Activated B cell treated with CpG ODN at 0.5 μM for 24 hours (primary cell): ENCODE results near the gene SFTPB. TPM values are rescaled to one million over a fixed set of nuclear protein-coding genes. Genes with fewer than 3 reads are reported as not detected.

Source experiments
- ATAC-seq: fragments of 200-7000 bp; cut with Tn5 transposase; one replicate; pipeline ENCODE4 v1.10.0; 2021; ENCODE audit warnings: low read depth, mild to moderate bottlenecking, moderate library complexity
- CTCF ChIA-PET: fragments of 350-600 bp; sonication (Branson Sonifier 250); formaldehyde crosslinking; loops from one replicate; lab custom pipeline; 2021; ENCODE audit warnings: antibody characterized with exemption; lab: Charles Lee
- POLR2A ChIA-PET: fragments of 350-600 bp; sonication (Branson Sonifier 250); formaldehyde crosslinking; loops from one replicate; lab custom pipeline; 2021; ENCODE audit warnings: antibody characterized with exemption; lab: Charles Lee
- DNase-seq: peaks from one replicate; pipeline ENCODE4 v3.0.0; 2022
- H3K27ac Mint-ChIP-seq: one replicate; pipeline ENCODE4 v1.8.0; 2020; ENCODE audit warnings: mixed read lengths
- H3K27me3 Mint-ChIP-seq: one replicate; pipeline ENCODE4 v1.8.0; 2021; ENCODE audit warnings: mixed read lengths
- H3K36me3 Mint-ChIP-seq: one replicate; pipeline ENCODE4 v1.8.0; 2021; ENCODE audit warnings: low read depth, mixed read lengths
- H3K4me1 Mint-ChIP-seq: one replicate; pipeline ENCODE4 v1.8.0; 2021; ENCODE audit warnings: mixed read lengths
- H3K4me3 Mint-ChIP-seq: one replicate; pipeline ENCODE4 v1.8.0; 2020; ENCODE audit warnings: mild to moderate bottlenecking, mixed read lengths
- H3K9me3 Mint-ChIP-seq: one replicate; pipeline ENCODE4 v1.8.0; 2020; ENCODE audit warnings: mixed read lengths
- CTCF ChIP-seq: fragments of 200-600 bp; IDR thresholded peaks from one replicate; pipeline ENCODE4 v1.8.0; 2022; ENCODE audit warnings: antibody characterized with exemption, mild to moderate bottlenecking
- intact Hi-C: fragments of 100-400 bp; cut with micrococcal nuclease; formaldehyde crosslinking; loops from one replicate; pipeline ENCODE4 v1.15.1; 2024
- total RNA-seq: library from RNA; stranded (reverse); gene quantifications from 2 replicates; pipeline ENCODE4 v1.2.3, GENCODE V29; 2022

SFTPB gene
- total RNA-seq, 1 donor from 2014 or later, result not detected

GRCh38 chr2:85695691-85696668 lies 28.0 kb upstream of the SFTPB start:
- CTCF ChIA-PET, result interaction anchor here (1.0 kb wide), 1 partner anchor 58 kb away, joined by 3 read pairs; no protein-coding TSS in a partner anchor
- DNase-seq (no peak), ATAC-seq (no peak)
- POLR2A ChIA-PET, result no interaction called here
- Mint-ChIP-seq H3K4me3 (no peak overlapping the region), H3K36me3 (no peaks in the 10 kb centered on the region), H3K9me3 (no peaks in the 10 kb centered on the region), H3K27ac (no peak overlapping the region), H3K27me3 (no peaks in the 10 kb centered on the region), H3K4me1 (no peaks in the 10 kb centered on the region)
- TF ChIP-seq CTCF, result no peak
- intact Hi-C loops, result no loop called here

GRCh38 chr2:85695121-85695520 lies 27.1 kb upstream of the SFTPB start:
- no peak for ATAC-seq
- TF ChIP-seq CTCF, result no peak
- ChIA-PET POLR2A (no interaction called here), CTCF (no interaction called here)
- H3K36me3 Mint-ChIP-seq, result no peaks in the 10 kb centered on the region
- H3K4me1 Mint-ChIP-seq, result no peaks in the 10 kb centered on the region
- intact Hi-C loops, result no loop called here
- no peak for DNase-seq
- H3K9me3 Mint-ChIP-seq, result no peaks in the 10 kb centered on the region
- H3K27me3 Mint-ChIP-seq, result peaks cover 2% of the 10 kb centered on the region
- H3K4me3 Mint-ChIP-seq, result no peak overlapping the region
- no peak overlapping the region for H3K27ac Mint-ChIP-seq

GRCh38 chr2:85694052-85695025 lies 26.3 kb upstream of the SFTPB start, which contains the start of gene GNLY:
GNLY (plus strand) TSS chr2:85694358; CDS start chr2:85694419, 61 bp downstream.
- H3K27me3 Mint-ChIP-seq, result peaks cover 2% of the 10 kb centered on the region
- ChIA-PET CTCF (interaction anchor here (0.7 to 1.2 kb wide), 2 partner anchors 11 to 35 kb away, joined by 3 to 5 read pairs; no protein-coding TSS in a partner anchor), POLR2A (interaction anchor here (0.6 kb wide), 1 partner anchor 126 kb away, joined by 6 read pairs; no protein-coding TSS in a partner anchor)
- intact Hi-C loops, result no loop called here
- no peak for TF ChIP-seq CTCF
- no peaks in the 10 kb centered on the region for H3K4me1 Mint-ChIP-seq
- H3K9me3 Mint-ChIP-seq, result no peaks in the 10 kb centered on the region
- no peak within 1 kb of the TSS for H3K4me3 Mint-ChIP-seq
- no peak within 1 kb of the TSS for H3K27ac Mint-ChIP-seq
- H3K36me3 Mint-ChIP-seq, result no peaks in the 10 kb centered on the region
- DNase-seq (no peak), ATAC-seq (no peak)

GRCh38 chr2:85692039-85692645 lies 24.1 kb upstream of the SFTPB start:
- CTCF ChIA-PET, result no interaction called here
- no peak for ATAC-seq
- intact Hi-C loops, result no loop called here
- no peak for TF ChIP-seq CTCF
- H3K36me3 Mint-ChIP-seq, result no peaks in the 10 kb centered on the region
- no peak overlapping the region for H3K27ac Mint-ChIP-seq
- no peaks in the 10 kb centered on the region for H3K4me1 Mint-ChIP-seq
- no peak overlapping the region for H3K4me3 Mint-ChIP-seq
- POLR2A ChIA-PET, result no interaction called here
- no peaks in the 10 kb centered on the region for H3K9me3 Mint-ChIP-seq
- peaks cover 2% of the 10 kb centered on the region for H3K27me3 Mint-ChIP-seq
- DNase-seq, result no peak
